Heart right ventricle (tissue), 16 donors: ENCODE data around the gene SLC43A2. TPM values are rescaled to one million over a fixed set of nuclear protein-coding genes. Genes with fewer than 3 reads are reported as not detected.
A peak's percentile ranks its signal among the peaks of the same experiment; 100 is the strongest.
"Not testable (repeated sequence)": the region's sequence is repeated elsewhere in the genome, so short reads cannot be mapped to it uniquely, and the experiment has no call there.

Experiments
- ATAC-seq, 8 donors: fragments of 200-7000 bp; cut with Tn5 transposase; one replicate each; pipeline ENCODE4 v1.9.1; 2020; ENCODE audit warnings: mild to moderate bottlenecking in 8 of 8, moderate library complexity in 8 of 8, moderate number of reproducible peaks in 1 of 8
- DNase-seq, 2 donors: peaks; one replicate each; pipeline ENCODE4 v3.0.0-alpha.2; 2020
- H3K27ac ChIP-seq, 10 donors: fragments of 200-600 bp; sonication (generic) in 2 of 10; one replicate each; pipeline versions ENCODE4 v1.5.0 to v1.8.0; 2020 to 2022; ENCODE audit warnings: mild to moderate bottlenecking in 3 of 10
- H3K27me3 ChIP-seq, 7 donors: fragments of 200-600 bp; one replicate each; pipeline ENCODE4 v1.8.0; 2021 to 2022; ENCODE audit warnings: mild to moderate bottlenecking in 2 of 7
- H3K36me3 ChIP-seq, 9 donors: fragments of 200-600 bp; sonication (generic) in 1 of 9; one replicate each; pipeline versions ENCODE4 v1.5.0 to v1.8.0; 2020 to 2022; ENCODE audit warnings: mild to moderate bottlenecking in 2 of 9
- H3K4me1 ChIP-seq, 9 donors: fragments of 200-600 bp; sonication (generic) in 1 of 9; one replicate each; pipeline versions ENCODE4 v1.5.0 to v1.8.0; 2020 to 2022; ENCODE audit warnings: mild to moderate bottlenecking in 4 of 9
- H3K4me3 ChIP-seq, 10 donors: fragments of 200-600 bp; sonication (generic) in 2 of 10; one replicate each; pipeline versions ENCODE4 v1.5.0 to v1.8.0; 2020 to 2022; ENCODE audit warnings: mild to moderate bottlenecking in 7 of 10, moderate library complexity in 2 of 10
- H3K9me3 ChIP-seq, 11 donors: fragments of 200-600 bp in 10 of 11; sonication (generic) in 2 of 11; one replicate each; pipeline versions ENCODE4 v1.5.0 to v1.8.0; 2013 to 2022; ENCODE audit warnings: mild to moderate bottlenecking in 2 of 11, control low read depth in 1 of 11, moderate library complexity in 1 of 11
- CTCF ChIP-seq, 9 donors: fragments of 200-600 bp; sonication (generic) in 2 of 9; IDR thresholded peaks; one replicate each; pipeline versions ENCODE4 v1.5.0 to v1.8.0; 2021 to 2022; ENCODE audit warnings: antibody characterized with exemption in 9 of 9, mild to moderate bottlenecking in 5 of 9, moderate library complexity in 1 of 9
- WGBS, 2 donors: extraction: QIAGEN DNeasy Blood & Tissue Kit; methylation state at CpG; one replicate each; pipeline ENCODE4 v1.1.7; 2013; ENCODE audit warnings: inconsistent platforms in 1 of 2; 5-methylcytosine and 5-hydroxymethylcytosine counted together
- intact Hi-C, 10 donors: fragments of 100-400 bp; cut with DNase I; formaldehyde crosslinking; loops; one replicate each; pipeline versions ENCODE4 v1.11.1 to v1.14.2; 2022
- long read RNA-seq, 3 donors: library from polyadenylated mRNA; unstranded; transcript quantifications; one replicate each; pipeline ENCODE4 v2.0.0, GENCODE V29; 2020 to 2021
- polyA plus RNA-seq, 2 donors: library from polyadenylated mRNA; stranded (reverse); fragments of 200-250 nt; gene quantifications; one replicate each; pipeline ENCODE4 v1.2.3, GENCODE V29; 2013
- total RNA-seq, 10 donors: library from RNA; stranded (reverse); fragmentation: NEBNext Ultra II Directional in 3 of 10; extraction: Animal tissue kit (Norgen Biotek cat#: 25700) in 3 of 10; gene quantifications; one replicate each; pipeline versions ENCODE4 v1.2.1 to v1.2.4, GENCODE V29; 2021 to 2023
- donor health status: Arrhythmogenic right ventricular cardiomyopathy.
- donor health status: ischemic (EF 13 %, LVEDD 7.1; RV severe dilation, severe dysfunction).
- donor health status: healthy with polysubstance abuse.
- donor health status: DM: no; HTN: yes; CAD: no.
- donor health status: DM: no; HTN: no; CAD: no.
- donor health status: ischemic (EF 25% LVEDD 6.9; RV normal size, moderate dysfunction).
- donor health status: ischemic (EF 25% LVEDD 5.7; RV mildly dilated, moderate dysfunction).
- donor health status: healthy.
- donor health status: DM: yes; HTN: yes; CAD: no.
- donor health status: Ischemic cardiomyopathy.
- donor health status: ischemic (EF 35%, LVEDD 5.7; RV mildly dilated, moderate dysfunction).
- donor health status: nonischemic (EF 11% LVEDD 7.7; RV severe dilation, severe dysfunction).
- donor health status: DM: yes; HTN: yes; CAD: no.
- donor health status: PGD.
- donor health status: ischemic (EF 29% LVEDD 5.4; RV normal size, mild dysfunction).
- donor health status: nonischemic (EF 23%, LVEDD 6.1; RV moderate dilation, normal function).

The SLC43A2 gene
- total RNA-seq: 10 to 100 TPM in 1 of 10 donors, 1 to 10 TPM in 9; 4.1 to 16.4 (median 7.0) TPM
- polyA plus RNA-seq: 1 to 10 TPM; 1.6 to 3.9 TPM
- long read RNA-seq, donor 1, partial matches to known transcripts: 2 of 6 reads
- long read RNA-seq, donor 1, other reads (novel, unspliced or antisense): 4 of 6 reads
- long read RNA-seq, donor 2, full-length matches to known transcripts: 1 of 4 reads
- long read RNA-seq, donor 2, partial matches to known transcripts: 1 of 4 reads
- long read RNA-seq, donor 2, other reads (novel, unspliced or antisense): 2 of 4 reads
- long read RNA-seq, donor 3, full-length matches to known transcripts: 2 of 9 reads
- long read RNA-seq, donor 3, partial matches to known transcripts: 6 of 9 reads
- long read RNA-seq, donor 3, other reads (novel, unspliced or antisense): 1 of 9 reads

GRCh38 chr17:1627982-1628855, at the start of gene SLC43A2:
SLC43A2 (minus strand) TSS chr17:1628834; CDS start chr17:1627874, 960 bp downstream.
- intact Hi-C loops: loop anchor here in 6 of 10 donors (1.0 to 5.0 kb wide), 6 partner anchors 21 to 56 kb away; partner anchors contain the start of gene RILP (in 1 of the 6)
- 1% methylated on average over 95 of the region's 95 CpGs for WGBS, 2 donors
- Histone ChIP-seq H3K36me3 (peaks cover 0 to 15% (median 0%) of the 10 kb centered on the region in 9 donors), H3K4me1 (peaks cover 3 to 54% (median 21%) of the 10 kb centered on the region in 9 donors), H3K27me3 (no peaks in the 10 kb centered on the region), H3K27ac (peak within 1 kb of the TSS; percentile 68 to 99 (median 92)), H3K9me3 (no peaks in the 10 kb centered on the region), H3K4me3 (peak within 1 kb of the TSS; percentile 73 to 93 (median 80))
- TF ChIP-seq CTCF (IDR thresholded peaks at IDR 0.05): no peak
- ATAC-seq (peak; percentile 85 to 93 (median 91)), DNase-seq (peak; percentile 79 to 82)

- no peak for TF ChIP-seq CTCF (IDR thresholded peaks at IDR 0.05)
- Histone ChIP-seq H3K27me3 (no peaks in the 10 kb centered on the region), H3K4me3 (no peak overlapping the region), H3K27ac (no peak overlapping the region), H3K4me1 (no peaks in the 10 kb centered on the region), H3K36me3 (peaks cover 36 to 100% (median 100%) of the 10 kb centered on the region in 9 donors), H3K9me3 (no peaks in the 10 kb centered on the region)
- DNase-seq (no peak), ATAC-seq (no peak)
- 91 to 95% methylated on average over 13 of the region's 13 CpGs for WGBS, 2 donors
- intact Hi-C loops: loop anchor here in 1 of 10 donors (5.0 kb wide), 1 partner anchor 36 kb away; the partner anchor contains the start of gene TLCD2
Observed at GRCh38 chr17:1676401-1676800, 47.8 kb upstream of the SLC43A2 start.

GRCh38 chr17:1673041-1673785, 44.6 kb upstream of the SLC43A2 start:
- intact Hi-C loops: loop anchor here in 4 of 10 donors (5.0 kb wide), 2 partner anchors 39 to 114 kb away; partner anchors contain the start of gene TLCD2 (in 3 of the 4)
- DNase-seq (no peak), ATAC-seq (no peak)
- WGBS, 2 donors: 89 to 93% methylated on average over 26 of the region's 26 CpGs
- no peak overlapping the region for H3K4me3 ChIP-seq
- H3K27me3 ChIP-seq: no peaks in the 10 kb centered on the region
- peaks cover 0 to 28% (median 14%) of the 10 kb centered on the region in 9 donors for H3K4me1 ChIP-seq
- no peaks in the 10 kb centered on the region for H3K9me3 ChIP-seq
- peaks cover 18 to 100% (median 87%) of the 10 kb centered on the region in 9 donors for H3K36me3 ChIP-seq
- H3K27ac ChIP-seq: no peak overlapping the region
- no peak for TF ChIP-seq CTCF (IDR thresholded peaks at IDR 0.05)

- not testable (repeated sequence) for H3K4me1 ChIP-seq, H3K9me3 ChIP-seq, DNase-seq, H3K27me3 ChIP-seq, H3K4me3 ChIP-seq, H3K27ac ChIP-seq, ATAC-seq
- intact Hi-C loops: loop anchor here in 5 of 10 donors (10.0 kb wide), 3 partner anchors 121 to 381 kb away; partner anchors contain the start of gene OVCA2 (in 1 of the 5)
- 89 to 90% methylated on average over 5 of the region's 5 CpGs for WGBS, 2 donors
- H3K36me3 ChIP-seq: peaks cover 14 to 100% (median 71%) of the 10 kb centered on the region in 9 donors
Observed at GRCh38 chr17:1663934-1664333, 35.3 kb upstream of the SLC43A2 start.
